Fibroblast of skin of right quadriceps (primary cell): ENCODE data around the gene CNTN6.

Source experiments
- DNase-seq: peaks from one replicate; pipeline ENCODE4 v3.0.0-alpha.2; 2013

Gene CNTN6

DNA sequence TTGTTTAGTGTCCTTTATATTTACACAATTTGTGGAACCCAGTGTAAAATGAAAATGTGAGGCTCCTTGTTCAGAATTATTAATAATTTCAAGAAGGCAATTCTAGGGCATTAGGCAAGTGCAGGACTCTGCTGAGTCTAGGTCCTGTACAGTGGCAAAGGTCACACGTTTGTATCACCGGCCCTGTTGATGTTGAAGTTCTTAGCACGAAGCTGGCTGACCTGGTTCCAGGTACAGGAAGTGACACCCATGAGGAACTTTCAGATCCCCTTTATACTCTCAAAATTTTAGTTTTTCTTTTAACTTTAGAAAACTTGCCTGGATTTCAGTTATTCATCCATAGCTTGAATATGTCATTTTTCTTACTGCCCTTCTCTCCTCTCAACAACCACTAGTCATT is 349.4 kb downstream of the CNTN6 start:
- DNase-seq = no peak

DNA sequence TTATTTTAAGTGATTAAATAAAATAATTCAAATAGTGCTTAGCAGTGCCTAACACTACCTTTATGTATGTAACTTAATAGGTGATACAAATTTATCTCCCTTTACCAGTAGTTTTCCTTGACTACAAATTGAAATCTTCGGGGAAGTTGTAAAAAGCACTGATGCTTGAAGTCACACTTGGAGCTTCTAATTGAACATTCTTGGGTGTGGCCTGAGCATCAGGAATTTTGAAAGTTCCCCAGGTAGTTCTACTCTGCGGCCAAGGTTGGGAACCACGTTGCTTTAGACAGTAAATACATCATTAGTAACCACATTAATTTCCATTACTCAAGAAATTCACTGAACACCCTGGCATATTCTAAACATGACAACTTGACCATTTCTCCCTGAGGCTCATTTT is 351.4 kb downstream of the CNTN6 start:
- DNase-seq = no peak

DNA sequence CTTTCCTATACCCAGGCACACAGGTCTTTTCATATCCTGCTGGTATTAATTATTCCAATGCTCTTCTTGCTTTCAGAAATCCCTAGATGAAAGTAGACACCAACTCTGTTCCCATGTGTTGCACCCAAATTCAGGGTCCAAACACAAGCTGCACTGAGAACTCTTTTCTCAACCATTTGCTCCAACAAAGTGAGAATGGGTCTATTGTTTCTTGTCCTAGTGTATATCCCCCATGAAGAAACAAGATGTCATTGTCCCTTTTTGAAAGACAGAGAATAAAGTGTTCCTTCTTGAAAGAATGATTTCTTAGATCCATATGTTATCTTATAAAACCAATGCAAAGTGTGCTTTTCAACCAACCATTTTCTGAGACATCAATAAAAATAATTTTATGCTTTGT is 353.7 kb downstream of the CNTN6 start:
- no peak for DNase-seq

DNA sequence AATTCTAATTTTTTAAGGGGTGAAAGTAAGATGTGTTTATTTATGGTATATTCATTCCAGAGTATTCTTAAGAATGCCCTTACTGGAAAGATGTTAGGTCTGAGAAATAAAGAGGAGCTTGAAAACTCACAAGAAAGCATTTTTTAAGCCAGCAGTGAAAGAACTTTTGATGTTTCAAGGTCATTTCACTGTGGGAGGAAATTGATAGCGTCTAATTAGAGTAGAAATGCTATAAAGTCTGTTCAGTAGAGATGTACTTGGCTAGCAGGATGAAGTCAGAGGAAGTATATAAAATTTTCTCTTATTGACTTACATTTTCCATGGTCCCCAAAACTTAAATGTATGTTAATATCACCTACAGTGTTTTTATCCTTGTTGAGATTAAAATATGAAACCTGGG is 354.6 kb downstream of the CNTN6 start:
- DNase-seq = no peak

DNA sequence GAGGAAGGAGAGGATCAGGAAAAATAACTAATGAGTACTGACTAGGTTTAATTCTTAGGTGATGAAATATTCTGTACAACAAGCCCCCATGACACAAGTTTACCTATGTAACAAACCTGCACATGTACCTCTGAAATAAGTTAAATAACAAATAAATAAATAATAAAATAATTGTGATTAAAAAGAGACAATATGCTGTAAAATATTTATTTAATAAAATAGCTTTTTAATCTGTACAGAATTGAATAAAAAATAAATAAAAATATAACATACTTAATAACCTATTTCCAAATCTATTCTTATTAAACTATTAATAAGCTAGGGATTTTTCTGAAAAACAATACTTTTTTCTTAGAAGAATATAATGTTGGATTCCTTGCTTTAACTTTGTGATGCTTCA is 355.6 kb downstream of the CNTN6 start:
- no peak for DNase-seq
